K562 (cell line): ENCODE results near the gene GLIS2. TPM values are rescaled to one million over a fixed set of nuclear protein-coding genes. Genes with fewer than 3 reads are reported as not detected.
A peak's percentile ranks its signal among the peaks of the same experiment; 100 is the strongest.

Experiments used
- CEBPG ChIP-seq, 3 experiments: fragments of 200-800 bp in 1 of 3; sonication (Bioruptor generic) in 1 of 3; sonication (generic) in 1 of 3; formaldehyde crosslinking in 1 of 3; IDR thresholded peaks in 2 of 3; conservative IDR thresholded peaks in 1 of 3; 2 replicates each; pipeline versions ENCODE4 v1.6.1 to v1.8.0; 2016 to 2022; ENCODE audit warnings: missing compliant biosample characterization in 2 of 3, missing genetic modification characterization in 2 of 3, mild to moderate bottlenecking in 1 of 3, missing genetic modification reagents in 1 of 3
- CREM ChIP-seq: IDR thresholded peaks from 2 replicates; pipeline ENCODE4 v1.6.1; 2014; ENCODE audit warnings: antibody characterized with exemption, low read depth
- HMGN3 ChIP-seq: IDR thresholded peaks from 2 replicates; pipeline ENCODE4 v1.6.1; 2011; ENCODE audit warnings: borderline replicate concordance, low read depth, mild to moderate bottlenecking, mixed read lengths, low read length; ENCODE audit not compliant: insufficient read length; ENCODE audit errors: extremely low read depth
- PHB ChIP-seq: fragments of 250-450 bp; sonication (Bioruptor Pico); IDR thresholded peaks from 2 replicates; pipeline ENCODE4 v1.5.0; 2021
- PHTF2 ChIP-seq: fragments of 250-450 bp; sonication (Bioruptor Pico); IDR thresholded peaks from 2 replicates; pipeline ENCODE4 v1.5.0; 2021; ENCODE audit warnings: mild to moderate bottlenecking
- POLR2H ChIP-seq: IDR thresholded peaks from 2 replicates; pipeline ENCODE4 v1.6.1; 2016; ENCODE audit warnings: missing genetic modification characterization, low read depth, mild to moderate bottlenecking, control low read depth, missing compliant biosample characterization, moderate library complexity
- POLR3G ChIP-seq: IDR thresholded peaks from 2 replicates; pipeline ENCODE4 v1.6.1; 2011; ENCODE audit not compliant: insufficient read length, insufficient replicate concordance; ENCODE audit errors: extremely low read depth
- SOX6 ChIP-seq: fragments of 450-650 bp; IDR thresholded peaks from 2 replicates; pipeline ENCODE4 v1.6.1; 2014; ENCODE audit warnings: mild to moderate bottlenecking
- STAT5A ChIP-seq: IDR thresholded peaks from 2 replicates; pipeline ENCODE4 v1.6.1; 2012; ENCODE audit warnings: low read length, inconsistent platforms, borderline replicate concordance
- ZBTB1 ChIP-seq: sonication (generic); formaldehyde crosslinking; IDR thresholded peaks from 2 replicates; pipeline ENCODE4 v1.8.1; 2023; ENCODE audit warnings: missing genetic modification reagents, low read depth, mild to moderate bottlenecking, borderline replicate concordance
- ZNF217 ChIP-seq: sonication (generic); formaldehyde crosslinking; IDR thresholded peaks from 2 replicates; pipeline ENCODE4 v1.8.0; 2022; ENCODE audit warnings: mild to moderate bottlenecking, missing genetic modification reagents
- polyA plus RNA-seq, 8 experiments: library from polyadenylated mRNA; depleted of rRNA in 4 of 8; stranded (reverse) in 5 of 8; unstranded in 3 of 8; fragments of >200 nt; fragmentation: Nextera tagmentation in 2 of 8; fragmentation: Illumina TruSeq in 1 of 8; extraction: Ambion mirVana in 2 of 8; extraction: Trizol in 1 of 8; gene quantifications; 2 replicates each; pipeline versions ENCODE4 v1.2.1 to v1.2.3, GENCODE V29; 2011 to 2014; ENCODE audit warnings: inconsistent platforms in 1 of 8, missing spikeins in 1 of 8
- total RNA-seq, 7 experiments: library from RNA; depleted of rRNA in 6 of 7; stranded (reverse); fragments of >200 nt in 6 of 7; fragmentation: Illumina TruSeq in 2 of 7; extraction: Trizol in 2 of 7; gene quantifications; 2 replicates each; pipeline versions ENCODE4 v1.2.1 to v1.2.3, GENCODE V29; 2011 to 2021; ENCODE audit warnings: low replicate concordance in 1 of 7
- TF ChIP-seq, protein P1 (sequence below): fragments of 450-650 bp; IDR thresholded peaks from 2 replicates; pipeline ENCODE4 v1.6.1; 2017; ENCODE audit warnings: antibody characterized with exemption
- TF ChIP-seq, protein P2 (sequence below), 2 experiments: fragments of 450-650 bp; IDR thresholded peaks; 2 replicates each; pipeline ENCODE4 v1.6.1; 2016
- TF ChIP-seq, protein P3 (sequence below): IDR thresholded peaks from 2 replicates; pipeline ENCODE4 v1.6.1; 2016; ENCODE audit warnings: missing genetic modification characterization, missing compliant biosample characterization
- TF ChIP-seq, protein P4 (sequence below): fragments of 450-650 bp; formaldehyde crosslinking; IDR thresholded peaks from 2 replicates; pipeline ENCODE4 v1.4.0; 2022; ENCODE audit warnings: mild to moderate bottlenecking, moderate library complexity

GLIS2 gene
- total and polyA plus RNA-seq, 9 of the 15 experiments (the other 6 are each of a cell fraction or from before 2014, with no cell fraction given) = 0.10 to 9.0 (median 0.57) TPM

DNA sequence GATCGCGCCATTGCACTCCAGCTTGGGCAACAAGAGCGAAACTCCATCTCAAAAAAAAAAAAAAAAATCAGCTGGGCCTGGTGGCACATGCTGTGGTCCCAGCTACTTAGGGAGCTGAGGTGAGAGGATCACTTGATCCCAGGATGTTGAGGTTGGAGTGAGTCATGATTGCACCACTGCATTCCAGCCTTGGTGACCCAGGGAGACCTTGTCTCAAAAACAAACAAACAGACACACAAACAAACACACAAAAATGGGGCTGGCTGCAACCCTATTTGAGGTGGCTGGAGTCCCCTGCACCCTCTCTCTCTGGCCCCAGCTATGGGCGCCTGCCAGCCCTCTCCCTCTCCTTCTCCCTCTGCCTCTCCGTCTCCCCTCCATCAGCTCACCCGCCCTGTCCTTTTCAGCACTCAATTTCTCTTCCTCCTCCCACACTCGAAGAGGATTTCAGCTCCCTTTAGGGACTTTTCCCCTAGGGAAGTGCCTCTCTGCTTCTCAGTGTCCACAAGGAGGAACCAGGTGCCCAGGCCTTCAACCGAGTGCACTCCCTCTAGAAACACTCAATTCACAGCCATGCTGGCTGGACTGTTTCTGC is 25.5 kb upstream of the GLIS2 start (continued):
- TF ChIP-seq HMGN3 (no peak), POLR2H (tag) (no peak), POLR3G (no peak), CREM (no peak), STAT5A (no peak), PHTF2 (CRISPR knock-in tag) (no peak), PHB (CRISPR knock-in tag) (no peak), ZNF217 (CRISPR knock-in tag) (no peak), CEBPG (CRISPR knock-in tag; IDR thresholded peaks at IDR 0.05) (peak; percentile 81), CEBPG (tag; conservative IDR thresholded peaks at IDR 0.05 in 1 of 2, IDR thresholded peaks at IDR 0.05 in 1 of 2) (peak in 1 of 2 experiments; percentile 84; a peak in 2 of 4 replicates), SOX6 (no peak), ZBTB1 (no peak)
- TF ChIP-seq, protein P1, sequence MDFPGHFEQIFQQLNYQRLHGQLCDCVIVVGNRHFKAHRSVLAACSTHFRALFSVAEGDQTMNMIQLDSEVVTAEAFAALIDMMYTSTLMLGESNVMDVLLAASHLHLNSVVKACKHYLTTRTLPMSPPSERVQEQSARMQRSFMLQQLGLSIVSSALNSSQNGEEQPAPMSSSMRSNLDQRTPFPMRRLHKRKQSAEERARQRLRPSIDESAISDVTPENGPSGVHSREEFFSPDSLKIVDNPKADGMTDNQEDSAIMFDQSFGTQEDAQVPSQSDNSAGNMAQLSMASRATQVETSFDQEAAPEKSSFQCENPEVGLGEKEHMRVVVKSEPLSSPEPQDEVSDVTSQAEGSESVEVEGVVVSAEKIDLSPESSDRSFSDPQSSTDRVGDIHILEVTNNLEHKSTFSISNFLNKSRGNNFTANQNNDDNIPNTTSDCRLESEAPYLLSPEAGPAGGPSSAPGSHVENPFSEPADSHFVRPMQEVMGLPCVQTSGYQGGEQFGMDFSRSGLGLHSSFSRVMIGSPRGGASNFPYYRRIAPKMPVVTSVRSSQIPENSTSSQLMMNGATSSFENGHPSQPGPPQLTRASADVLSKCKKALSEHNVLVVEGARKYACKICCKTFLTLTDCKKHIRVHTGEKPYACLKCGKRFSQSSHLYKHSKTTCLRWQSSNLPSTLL = no peak
- TF ChIP-seq, protein P2, sequence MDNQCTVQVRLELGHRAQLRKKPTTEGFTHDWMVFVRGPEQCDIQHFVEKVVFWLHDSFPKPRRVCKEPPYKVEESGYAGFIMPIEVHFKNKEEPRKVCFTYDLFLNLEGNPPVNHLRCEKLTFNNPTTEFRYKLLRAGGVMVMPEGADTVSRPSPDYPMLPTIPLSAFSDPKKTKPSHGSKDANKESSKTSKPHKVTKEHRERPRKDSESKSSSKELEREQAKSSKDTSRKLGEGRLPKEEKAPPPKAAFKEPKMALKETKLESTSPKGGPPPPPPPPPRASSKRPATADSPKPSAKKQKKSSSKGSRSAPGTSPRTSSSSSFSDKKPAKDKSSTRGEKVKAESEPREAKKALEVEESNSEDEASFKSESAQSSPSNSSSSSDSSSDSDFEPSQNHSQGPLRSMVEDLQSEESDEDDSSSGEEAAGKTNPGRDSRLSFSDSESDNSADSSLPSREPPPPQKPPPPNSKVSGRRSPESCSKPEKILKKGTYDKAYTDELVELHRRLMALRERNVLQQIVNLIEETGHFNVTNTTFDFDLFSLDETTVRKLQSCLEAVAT (IDR thresholded peaks at IDR 0.05) = 0 out of 4 replicates have a peak, but pooled peaks of 1 of the 2 experiments have one; percentile 20
- TF ChIP-seq, protein P3, sequence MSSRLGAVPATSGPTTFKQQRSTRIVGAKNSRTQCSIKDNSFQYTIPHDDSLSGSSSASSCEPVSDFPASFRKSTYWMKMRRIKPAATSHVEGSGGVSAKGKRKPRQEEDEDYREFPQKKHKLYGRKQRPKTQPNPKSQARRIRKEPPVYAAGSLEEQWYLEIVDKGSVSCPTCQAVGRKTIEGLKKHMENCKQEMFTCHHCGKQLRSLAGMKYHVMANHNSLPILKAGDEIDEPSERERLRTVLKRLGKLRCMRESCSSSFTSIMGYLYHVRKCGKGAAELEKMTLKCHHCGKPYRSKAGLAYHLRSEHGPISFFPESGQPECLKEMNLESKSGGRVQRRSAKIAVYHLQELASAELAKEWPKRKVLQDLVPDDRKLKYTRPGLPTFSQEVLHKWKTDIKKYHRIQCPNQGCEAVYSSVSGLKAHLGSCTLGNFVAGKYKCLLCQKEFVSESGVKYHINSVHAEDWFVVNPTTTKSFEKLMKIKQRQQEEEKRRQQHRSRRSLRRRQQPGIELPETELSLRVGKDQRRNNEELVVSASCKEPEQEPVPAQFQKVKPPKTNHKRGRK = no peak
- TF ChIP-seq, protein P4, sequence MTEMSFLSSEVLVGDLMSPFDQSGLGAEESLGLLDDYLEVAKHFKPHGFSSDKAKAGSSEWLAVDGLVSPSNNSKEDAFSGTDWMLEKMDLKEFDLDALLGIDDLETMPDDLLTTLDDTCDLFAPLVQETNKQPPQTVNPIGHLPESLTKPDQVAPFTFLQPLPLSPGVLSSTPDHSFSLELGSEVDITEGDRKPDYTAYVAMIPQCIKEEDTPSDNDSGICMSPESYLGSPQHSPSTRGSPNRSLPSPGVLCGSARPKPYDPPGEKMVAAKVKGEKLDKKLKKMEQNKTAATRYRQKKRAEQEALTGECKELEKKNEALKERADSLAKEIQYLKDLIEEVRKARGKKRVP (CRISPR knock-in tag) = no peak
